GM18502 (cell line): ENCODE data around the gene SUPT3H.

Experiments used
- ATAC-seq: cut with Tn5 transposase; IDR thresholded peaks from one replicate; pipeline ENCODE4 v1.9.1; 2021; ENCODE audit warnings: mild to moderate bottlenecking; ENCODE audit not compliant: unreplicated experiment, poor library complexity

The SUPT3H gene

GRCh38 chr6:45394586-45395095 lies 16.9 kb upstream of the SUPT3H start:
- ATAC-seq = no peak

- no peak for ATAC-seq
Observed at GRCh38 chr6:45388328-45388727, 10.6 kb upstream of the SUPT3H start.

GRCh38 chr6:45387236-45387635 lies 9.5 kb upstream of the SUPT3H start:
- ATAC-seq = no peak

GRCh38 chr6:45386501-45386900 lies 8.8 kb upstream of the SUPT3H start:
- no peak for ATAC-seq

GRCh38 chr6:45382391-45382790 lies 4.7 kb upstream of the SUPT3H start:
- ATAC-seq = no peak

GRCh38 chr6:45378334-45378926 lies 696 bp upstream of the SUPT3H start:
- ATAC-seq = peak; percentile 32

GRCh38 chr6:45377043-45377553 lies 636 bp downstream of the SUPT3H start:
- peak; percentile 1 for ATAC-seq

GRCh38 chr6:45376310-45377042 lies 1.3 kb downstream of the SUPT3H start:
- no peak for ATAC-seq

GRCh38 chr6:45375449-45375848 lies 2.3 kb downstream of the SUPT3H start:
- no peak for ATAC-seq

- no peak for ATAC-seq
Observed at GRCh38 chr6:45371924-45372573, 5.7 kb downstream of the SUPT3H start.

GRCh38 chr6:45369870-45370269 lies 7.9 kb downstream of the SUPT3H start:
- no peak for ATAC-seq

- no peak for ATAC-seq
Observed at GRCh38 chr6:45367999-45368398, 9.7 kb downstream of the SUPT3H start.

GRCh38 chr6:45366534-45366933 lies 11.2 kb downstream of the SUPT3H start:
- ATAC-seq = no peak

- ATAC-seq = no peak
Observed at GRCh38 chr6:45365036-45365435, 12.7 kb downstream of the SUPT3H start.

GRCh38 chr6:45364466-45364865 lies 13.3 kb downstream of the SUPT3H start:
- ATAC-seq = no peak

- ATAC-seq = no peak
Observed at GRCh38 chr6:45353654-45354053, 24.1 kb downstream of the SUPT3H start.

- no peak for ATAC-seq
Observed at GRCh38 chr6:45351667-45352066, 26.1 kb downstream of the SUPT3H start.

GRCh38 chr6:45351076-45351475 lies 26.7 kb downstream of the SUPT3H start:
- ATAC-seq = no peak

- ATAC-seq = no peak
Observed at GRCh38 chr6:45350186-45350710, 27.5 kb downstream of the SUPT3H start.

- ATAC-seq = no peak
Observed at GRCh38 chr6:45344900-45345299, 32.8 kb downstream of the SUPT3H start.

GRCh38 chr6:45328523-45328922 lies 49.2 kb downstream of the SUPT3H start:
- no peak for ATAC-seq
